H1 (cell line): ENCODE measurements around the gene ZAR1. TPM values are rescaled to one million over a fixed set of nuclear protein-coding genes. Genes with fewer than 3 reads are reported as not detected.

Experiments
- CTCF ChIA-PET: fragments of 300-600 bp; sonication (Branson Sonifier 250); formaldehyde crosslinking; loops from one replicate; lab custom pipeline; 2021; ENCODE audit not compliant: partially characterized antibody; lab: Charles Lee
- POLR2A ChIA-PET: fragments of 300-600 bp; sonication (Branson Sonifier 250); formaldehyde crosslinking; loops from one replicate; lab custom pipeline; 2021; ENCODE audit warnings: inconsistent platforms; ENCODE audit not compliant: partially characterized antibody; lab: Charles Lee
- DNase-seq, 2 experiments: peaks; one replicate each; pipeline versions ENCODE4 v3.0.0 to v3.0.0-alpha.2; 2010 to 2022; ENCODE audit warnings: low spot score in 2 of 2, low read depth in 1 of 2, mixed read lengths in 1 of 2
- FAIRE-seq: peaks from 2 replicates; lab custom pipeline; 2011; peaks lifted over from hg19 to GRCh38; lab: Jason Lieb, UNC
- H2AFZ ChIP-seq: 2 replicates; pipeline ENCODE4 v1.8.1; 2012; ENCODE audit warnings: low read length, inconsistent platforms
- H2AK5ac ChIP-seq: 2 replicates; pipeline ENCODE4 v1.6.1; 2013; ENCODE audit warnings: low read depth, low read length
- H2BK120ac ChIP-seq: replicated peaks from 2 replicates; pipeline ENCODE3; 2013; ENCODE audit warnings: low read depth, low read length, inconsistent platforms
- H2BK12ac ChIP-seq: 2 replicates; pipeline ENCODE4 v1.6.1; 2013; ENCODE audit warnings: low read depth, low read length
- H2BK15ac ChIP-seq: 2 replicates; pipeline ENCODE4 v1.6.1; 2013; ENCODE audit warnings: low read length
- H2BK20ac ChIP-seq: 2 replicates; pipeline ENCODE4 v1.6.1; 2013; ENCODE audit warnings: low read length
- H2BK5ac ChIP-seq: 2 replicates; pipeline ENCODE4 v1.6.1; 2013; ENCODE audit warnings: low read depth, low read length
- H3K14ac ChIP-seq: 2 replicates; pipeline ENCODE4 v1.6.1; 2013; ENCODE audit warnings: inconsistent platforms; ENCODE audit not compliant: insufficient read length
- H3K18ac ChIP-seq: 2 replicates; pipeline ENCODE4 v1.6.1; 2013; ENCODE audit warnings: low read length; ENCODE audit errors: extremely low read depth
- H3K23ac ChIP-seq: 2 replicates; pipeline ENCODE4 v1.6.1; 2013; ENCODE audit warnings: inconsistent platforms; ENCODE audit not compliant: insufficient read length
- H3K23me2 ChIP-seq: 2 replicates; pipeline ENCODE4 v1.6.1; 2013; ENCODE audit warnings: low read depth, low read length
- H3K27ac ChIP-seq: 2 replicates; pipeline ENCODE4 v1.6.1; 2011; ENCODE audit warnings: low read depth, low read length, inconsistent platforms
- H3K27me3 ChIP-seq, 4 experiments: replicated peaks in 1 of 4; 1 replicate in 1 of 4; 2 replicates in 3 of 4; pipeline versions ENCODE4 v1.6.1 to v1.8.1; 2011 to 2013; ENCODE audit warnings: low read length in 3 of 4, mild to moderate bottlenecking in 3 of 4, inconsistent platforms in 2 of 4, mixed read lengths in 2 of 4, moderate library complexity in 1 of 4; ENCODE audit not compliant: control insufficient read depth in 3 of 4, insufficient read depth in 3 of 4; ENCODE audit errors: extremely low read depth in 1 of 4
- H3K36me3 ChIP-seq, 4 experiments: 2 replicates each; pipeline versions ENCODE4 v1.6.1 to v1.8.1; 2011 to 2013; ENCODE audit warnings: mild to moderate bottlenecking in 4 of 4, low read length in 3 of 4, moderate library complexity in 2 of 4, control low read depth in 1 of 4, inconsistent platforms in 1 of 4; ENCODE audit not compliant: insufficient read depth in 4 of 4, control insufficient read depth in 2 of 4
- H3K4ac ChIP-seq: replicated peaks from 2 replicates; pipeline ENCODE3; 2013; ENCODE audit warnings: low read length, low read depth, mixed read lengths, inconsistent platforms; ENCODE audit not compliant: insufficient read length
- H3K4me1 ChIP-seq, 4 experiments: replicated peaks in 1 of 4; 1 replicate in 1 of 4; 2 replicates in 3 of 4; pipeline versions ENCODE4 v1.6.1 to v1.8.1; 2011 to 2013; ENCODE audit warnings: low read length in 3 of 4, inconsistent platforms in 2 of 4, mixed read lengths in 1 of 4; ENCODE audit not compliant: insufficient read depth in 4 of 4, control insufficient read depth in 3 of 4
- H3K4me2 ChIP-seq, 2 experiments: 2 replicates each; pipeline versions ENCODE4 v1.6.1 to v1.8.1; 2011 to 2013; ENCODE audit warnings: low read depth in 2 of 2, low read length in 2 of 2, control low read depth in 1 of 2, inconsistent platforms in 1 of 2, mild to moderate bottlenecking in 1 of 2; ENCODE audit not compliant: insufficient read depth in 1 of 2
- H3K4me3 ChIP-seq, 4 experiments: fragments of 200-600, 300-600 bp in 1 of 4; sonication (generic), shearing (Covaris generic), sonication (Bioruptor Twin) in 1 of 4; 2 replicates each; pipeline versions ENCODE4 v1.5.1 to v1.8.1; 2011 to 2016; ENCODE audit warnings: low read length in 4 of 4, low read depth in 3 of 4, control low read depth in 2 of 4, inconsistent platforms in 2 of 4, mild to moderate bottlenecking in 2 of 4, mixed read lengths in 1 of 4, moderate library complexity in 1 of 4; ENCODE audit not compliant: insufficient read depth in 2 of 4; ENCODE audit errors: extremely low read depth in 1 of 4
- H3K56ac ChIP-seq: replicated peaks from 2 replicates; pipeline ENCODE3; 2013; ENCODE audit warnings: low read depth, mild to moderate bottlenecking, mixed read lengths, low read length, inconsistent platforms; ENCODE audit not compliant: insufficient read length
- H3K79me1 ChIP-seq: 2 replicates; pipeline ENCODE4 v1.6.1; 2013; ENCODE audit warnings: low read depth, low read length, control low read depth
- H3K79me2 ChIP-seq, 2 experiments: 2 replicates each; pipeline versions ENCODE4 v1.6.1 to v1.8.1; 2012 to 2013; ENCODE audit warnings: low read length in 2 of 2, mild to moderate bottlenecking in 2 of 2, inconsistent platforms in 1 of 2; ENCODE audit not compliant: insufficient read depth in 2 of 2, control insufficient read depth in 1 of 2
- H3K9ac ChIP-seq, 4 experiments: replicated peaks in 1 of 4; 1 replicate in 1 of 4; 2 replicates in 3 of 4; pipeline versions ENCODE4 v1.6.1 to v1.8.1; 2011 to 2013; ENCODE audit warnings: low read depth in 3 of 4, low read length in 3 of 4, control low read depth in 2 of 4, mild to moderate bottlenecking in 2 of 4, moderate library complexity in 2 of 4, inconsistent platforms in 1 of 4; ENCODE audit errors: extremely low read depth in 1 of 4
- H3K9me3 ChIP-seq, 2 experiments: 2 replicates each; pipeline versions ENCODE4 v1.6.1 to v1.8.1; 2012 to 2013; ENCODE audit warnings: mild to moderate bottlenecking in 2 of 2, moderate library complexity in 2 of 2, control low read depth in 1 of 2, inconsistent platforms in 1 of 2, low read depth in 1 of 2, low read length in 1 of 2, mixed read lengths in 1 of 2; ENCODE audit not compliant: insufficient read depth in 2 of 2
- H4K20me1 ChIP-seq, 2 experiments: replicated peaks in 1 of 2; 2 replicates each; pipeline versions ENCODE3 to v1.8.1; 2011 to 2013; ENCODE audit warnings: inconsistent platforms in 2 of 2, low read length in 2 of 2, mild to moderate bottlenecking in 1 of 2; ENCODE audit not compliant: insufficient read depth in 2 of 2, control insufficient read depth in 1 of 2
- H4K5ac ChIP-seq: 2 replicates; pipeline ENCODE4 v1.6.1; 2013; ENCODE audit warnings: low read length, low read depth, mixed read lengths, inconsistent platforms; ENCODE audit not compliant: insufficient read length
- H4K8ac ChIP-seq: 2 replicates; pipeline ENCODE4 v1.8.0; 2013; ENCODE audit warnings: mild to moderate bottlenecking, moderate library complexity, low read length, inconsistent platforms; ENCODE audit not compliant: insufficient read depth; ENCODE audit errors: extremely low read depth
- H4K91ac ChIP-seq: replicated peaks from 2 replicates; pipeline ENCODE3; 2013; ENCODE audit warnings: low read length, mixed read lengths, inconsistent platforms; ENCODE audit not compliant: insufficient read length
- ATF3 ChIP-seq: IDR thresholded peaks from 2 replicates; pipeline ENCODE4 v1.6.1; 2011; ENCODE audit warnings: low read depth, mild to moderate bottlenecking, low read length; ENCODE audit not compliant: insufficient read depth
- CEBPB ChIP-seq: IDR thresholded peaks from 2 replicates; pipeline ENCODE4 v1.6.1; 2012; ENCODE audit warnings: low read depth, low read length
- CHD1 ChIP-seq: IDR thresholded peaks from 2 replicates; pipeline ENCODE4 v1.6.1; 2012; ENCODE audit warnings: low read depth, low read length, improper control_type of control experiment
- CTBP2 ChIP-seq: IDR thresholded peaks from 2 replicates; pipeline ENCODE4 v1.7.0; 2011; ENCODE audit warnings: borderline replicate concordance, mild to moderate bottlenecking, moderate library complexity, mixed read lengths, low read length; ENCODE audit not compliant: insufficient read depth, insufficient read length
- CTCF ChIP-seq, 3 experiments: IDR thresholded peaks; 1 replicate in 2 of 3; 2 replicates in 1 of 3; pipeline versions ENCODE4 v1.5.1 to v1.6.1; 2011; ENCODE audit warnings: low read length in 3 of 3, mild to moderate bottlenecking in 3 of 3, inconsistent platforms in 2 of 3, low read depth in 1 of 3, moderate library complexity in 1 of 3; ENCODE audit not compliant: insufficient read depth in 1 of 3; ENCODE audit errors: control extremely low read depth in 1 of 3
- E2F6 ChIP-seq: IDR thresholded peaks from 2 replicates; pipeline ENCODE4 v1.6.1; 2012; ENCODE audit warnings: inconsistent platforms
- POLR2AphosphoS5 ChIP-seq: IDR thresholded peaks from 2 replicates; pipeline ENCODE4 v1.6.1; 2011; ENCODE audit warnings: low read depth, low read length
- SAP30 ChIP-seq: fragments of 300-600 bp; sonication (generic); IDR thresholded peaks from 2 replicates; pipeline ENCODE4 v1.7.1; 2012; ENCODE audit warnings: low read length, moderate library complexity, mild to moderate bottlenecking, inconsistent platforms; ENCODE audit not compliant: insufficient read depth, insufficient replicate concordance
- SIN3A ChIP-seq, 2 experiments: IDR thresholded peaks in 1 of 2; conservative IDR thresholded peaks in 1 of 2; 2 replicates each; pipeline ENCODE4 v1.6.1; 2011 to 2012; ENCODE audit warnings: low read length in 2 of 2, improper control_type of control experiment in 1 of 2, low read depth in 1 of 2, mild to moderate bottlenecking in 1 of 2
- YY1 ChIP-seq: IDR thresholded peaks from 2 replicates; pipeline ENCODE4 v1.6.1; 2011; ENCODE audit warnings: low read depth, mild to moderate bottlenecking, low read length
- WGBS, 2 experiments: shearing (Covaris generic) in 1 of 2; methylation state at CpG; one replicate each; pipeline versions ENCODE4 v1.1.6 to v1.1.7; 2013 to 2015; ENCODE audit warnings: low lambda C conversion rate in 2 of 2, mixed read lengths in 2 of 2, inconsistent platforms in 1 of 2, low coverage in 1 of 2, missing lambda C conversion rate in 1 of 2; ENCODE audit not compliant: insufficient replicate concordance in 2 of 2, insufficient coverage in 1 of 2, insufficient read length in 1 of 2; ENCODE audit errors: extremely low coverage in 1 of 2, missing lambda C conversion rate in 1 of 2; 5-methylcytosine and 5-hydroxymethylcytosine counted together
- polyA plus RNA-seq, 7 experiments: library from polyadenylated mRNA; depleted of rRNA in 3 of 7; stranded (reverse) in 5 of 7; unstranded in 2 of 7; fragments of >200 nt in 5 of 7; fragments of 200-250 nt in 2 of 7; gene quantifications; 1 replicate in 5 of 7; 2 replicates in 1 of 7; 4 replicates in 1 of 7; pipeline versions ENCODE4 v1.2.1 to v1.2.3, GENCODE V29; 2011 to 2013; ENCODE audit warnings: missing spikeins in 2 of 7, mixed read lengths in 2 of 7
- total RNA-seq: library from RNA; stranded (reverse); fragmentation: NEBNext Ultra II Directional; extraction: Animal tissue kit (Norgen Biotek cat#: 25700); gene quantifications from 2 replicates; pipeline ENCODE4 v1.2.1, GENCODE V29; 2021

Gene ZAR1
- total and polyA plus RNA-seq, 2 of the 8 experiments (the other 6 are each of a cell fraction or from before 2014, with no cell fraction given): 0.33 to 0.78 TPM

- Histone ChIP-seq H3K4me1 (peaks cover 0 to 6% (median 4%) of the 10 kb centered on the region in 4 experiments; a peak in 5 of 7 replicates), H3K4ac (no peak overlapping the region), H2AK5ac (no peak overlapping the region), H3K79me1 (no peaks in the 10 kb centered on the region), H3K36me3 (no peaks in the 10 kb centered on the region), H2AFZ (no peak overlapping the region), H4K5ac (no peak overlapping the region), H2BK12ac (no peak overlapping the region), H3K9ac (no peak overlapping the region), H4K91ac (no peak overlapping the region), H2BK5ac (no peak overlapping the region), H3K27me3 (peaks cover 1 to 19% (median 16%) of the 10 kb centered on the region in 4 experiments), H2BK15ac (no peak overlapping the region), H3K23me2 (no peaks in the 10 kb centered on the region; the same call in 1 of the 2 replicates), H3K14ac (no peak overlapping the region), H3K23ac (no peak overlapping the region), H2BK120ac (no peak overlapping the region), H3K56ac (no peak overlapping the region), H3K79me2 (no peaks in the 10 kb centered on the region), H4K20me1 (no peaks in the 10 kb centered on the region), H2BK20ac (no peak overlapping the region), H4K8ac (no peak overlapping the region), H3K9me3 (no peaks in the 10 kb centered on the region), H3K18ac (no peak overlapping the region), H3K4me2 (no peak overlapping the region), H3K27ac (no peak overlapping the region), H3K4me3 (no peak overlapping the region)
- FAIRE-seq: no peak
- ChIA-PET CTCF (interaction anchor here (0.6 kb wide), 1 partner anchor 58 kb away, joined by 3 read pairs; no protein-coding TSS in a partner anchor), POLR2A (no interaction called here)
- 87% methylated on average over 2 of the region's 2 CpGs; no CpG with 5 or more reads in 1 of the 2 experiments for WGBS, 2 experiments
- no peak for DNase-seq
- TF ChIP-seq SAP30 (no peak), POLR2AphosphoS5 (no peak), ATF3 (no peak), CTCF (IDR thresholded peaks at IDR 0.05; ENCODE audit: control extremely low read depth in 1 of 3, insufficient read depth in 1 of 3, low read depth in 1 of 3, low read length in 3 of 3) (no peak), CEBPB (no peak), SIN3A (conservative IDR thresholded peaks at IDR 0.05 in 1 of 2, IDR thresholded peaks at IDR 0.05 in 1 of 2; ENCODE audit: low read depth in 1 of 2, low read length in 2 of 2) (no peak), YY1 (no peak), CHD1 (no peak), E2F6 (no peak), CTBP2 (no peak)
Observed at GRCh38 chr4:48478273-48478672, 11.8 kb upstream of the ZAR1 start.
